Right lobe of liver (tissue), 4 donors: ENCODE results near the gene CDC73.

ENCODE experiments used
- CTCF ChIP-seq, 4 donors: fragments of 200-600 bp in 3 of 4; fragments of 450-650 bp in 1 of 4; IDR thresholded peaks; one replicate each; pipeline versions ENCODE4 v1.5.1 to v1.8.0; 2016 to 2022; ENCODE audit warnings: antibody characterized with exemption in 4 of 4, mild to moderate bottlenecking in 2 of 4
- POLR2A ChIP-seq: fragments of 450-650 bp; IDR thresholded peaks from one replicate; pipeline ENCODE4 v1.6.1; 2017; ENCODE audit warnings: antibody characterized with exemption, mild to moderate bottlenecking
- donor health status: DM: no; HTN: no; CAD: no.
- donor health status: DM: no; HTN: no; CAD: no.
- donor health status: DM: no; HTN: yes; CAD: no.

DNA sequence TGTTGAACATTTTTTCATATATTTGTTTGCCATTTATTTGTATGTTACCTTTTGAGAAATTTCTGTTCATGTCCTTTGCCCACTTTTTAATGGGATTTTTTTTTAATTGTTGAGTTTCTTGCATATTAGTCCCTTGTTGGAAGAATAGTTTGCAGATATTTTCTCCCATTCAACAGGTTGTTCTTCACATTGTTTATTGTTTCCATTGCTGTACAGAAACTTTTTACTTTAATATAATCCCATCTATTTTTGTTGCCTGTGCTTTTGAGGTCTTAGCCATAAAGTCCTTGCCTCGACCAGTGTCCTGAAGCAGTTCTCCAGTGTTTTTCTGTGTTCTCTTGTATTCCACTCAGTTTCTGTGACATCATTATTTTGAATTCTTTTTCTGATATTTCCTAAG is 118.8 kb downstream of the CDC73 start:
- TF ChIP-seq CTCF (IDR thresholded peaks at IDR 0.05) (no peak), POLR2A (no peak)
